Lung (tissue), 12 donors: ENCODE data around the gene KLHL20. TPM values are rescaled to one million over a fixed set of nuclear protein-coding genes. Genes with fewer than 3 reads are reported as not detected.
A peak's percentile ranks its signal among the peaks of the same experiment; 100 is the strongest.

Source experiments
- ATAC-seq: fragments of 200-7000 bp; cut with Tn5 transposase; one replicate; pipeline ENCODE4 v1.9.1; 2020; ENCODE audit warnings: moderate number of reproducible peaks; ENCODE audit not compliant: insufficient read depth, low FRiP score
- DNase-seq, 3 donors: peaks; one replicate each; pipeline ENCODE4 v3.0.0-alpha.2; 2013 to 2017
- H3K27ac ChIP-seq, 2 donors: one replicate each; pipeline ENCODE4 v1.5.1; 2013; ENCODE audit warnings: mild to moderate bottlenecking in 2 of 2, moderate library complexity in 2 of 2, control low read depth in 1 of 2, inconsistent platforms in 1 of 2, low read depth in 1 of 2, low read length in 1 of 2
- H3K27me3 ChIP-seq, 3 donors: one replicate each; pipeline ENCODE4 v1.5.1; 2013; ENCODE audit warnings: low read length in 2 of 3; ENCODE audit not compliant: control insufficient read depth in 3 of 3, insufficient read depth in 3 of 3
- H3K36me3 ChIP-seq, 4 donors: one replicate each; pipeline ENCODE4 v1.5.1; 2013; ENCODE audit warnings: low read length in 4 of 4, mild to moderate bottlenecking in 1 of 4, moderate library complexity in 1 of 4; ENCODE audit not compliant: control insufficient read depth in 4 of 4, insufficient read depth in 4 of 4
- H3K4me1 ChIP-seq, 5 donors: one replicate each; pipeline ENCODE4 v1.5.1; 2013; ENCODE audit warnings: low read length in 5 of 5, mild to moderate bottlenecking in 2 of 5, moderate library complexity in 1 of 5; ENCODE audit not compliant: control insufficient read depth in 5 of 5, insufficient read depth in 5 of 5
- H3K4me3 ChIP-seq: one replicate; pipeline ENCODE4 v1.5.1; 2013; ENCODE audit warnings: mild to moderate bottlenecking, control low read depth, moderate library complexity
- H3K9ac ChIP-seq, 2 donors: one replicate each; pipeline ENCODE4 v1.5.1; 2013; ENCODE audit warnings: low read length in 2 of 2, control low read depth in 1 of 2; ENCODE audit not compliant: insufficient read depth in 1 of 2
- H3K9me3 ChIP-seq, 4 donors: one replicate each; pipeline ENCODE4 v1.5.1; 2013; ENCODE audit warnings: low read length in 3 of 4, mild to moderate bottlenecking in 1 of 4, moderate library complexity in 1 of 4; ENCODE audit not compliant: control insufficient read depth in 4 of 4, insufficient read depth in 3 of 4
- WGBS, 2 donors: extraction: QIAGEN DNeasy Blood & Tissue Kit; methylation state at CpG; one replicate each; pipeline ENCODE4 v1.1.7; 2013; 5-methylcytosine and 5-hydroxymethylcytosine counted together
- polyA plus RNA-seq, 2 donors: library from polyadenylated mRNA; stranded (reverse); fragments of 200-250 nt; gene quantifications; one replicate each; pipeline ENCODE4 v1.2.1, GENCODE V29; 2013
- total RNA-seq, 2 donors: library from RNA; depleted of rRNA in 1 of 2; stranded (reverse); fragments of >200 nt in 1 of 2; gene quantifications; one replicate each; pipeline ENCODE4 v1.2.1, GENCODE V29; 2014 to 2021
- TF ChIP-seq, protein P1 (sequence below): IDR thresholded peaks from 2 replicates; pipeline ENCODE4 v1.5.1; 2012; ENCODE audit warnings: mild to moderate bottlenecking; ENCODE audit errors: control extremely low read depth, extremely low read depth
- donor health status: control.
- donor health status: control.
- donor health status: Bipolar disorder and iron deficiency.
- donor health status: healthy.
- donor health status: DM: yes; HTN: yes; CAD: no.

Gene KLHL20
- total and polyA plus RNA-seq, 4 donors, result 5.8 to 38.4 (median 17.2) TPM

DNA sequence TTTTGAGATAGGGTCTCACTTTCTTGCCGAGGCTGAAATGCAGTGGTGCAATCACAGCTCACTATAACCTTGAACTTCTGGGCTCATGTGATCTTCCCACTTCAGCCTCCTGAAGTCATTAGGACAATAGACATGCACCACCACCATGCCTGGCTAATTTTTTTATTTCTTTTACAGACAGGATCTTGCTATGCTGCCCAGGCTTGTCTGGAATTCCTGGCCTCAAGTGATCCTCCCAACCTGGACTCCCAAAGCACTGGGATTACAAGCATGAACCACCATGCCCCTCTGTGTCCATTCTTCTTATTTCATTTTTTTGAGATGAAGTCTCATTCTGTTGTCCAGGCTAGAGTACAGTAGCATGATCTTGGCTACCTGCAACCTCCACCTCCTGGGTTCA lies 12.0 kb upstream of the KLHL20 start:
- WGBS, 2 donors, result 80 to 90% methylated on average over 1 of the region's 1 CpG
- TF ChIP-seq, protein P1, sequence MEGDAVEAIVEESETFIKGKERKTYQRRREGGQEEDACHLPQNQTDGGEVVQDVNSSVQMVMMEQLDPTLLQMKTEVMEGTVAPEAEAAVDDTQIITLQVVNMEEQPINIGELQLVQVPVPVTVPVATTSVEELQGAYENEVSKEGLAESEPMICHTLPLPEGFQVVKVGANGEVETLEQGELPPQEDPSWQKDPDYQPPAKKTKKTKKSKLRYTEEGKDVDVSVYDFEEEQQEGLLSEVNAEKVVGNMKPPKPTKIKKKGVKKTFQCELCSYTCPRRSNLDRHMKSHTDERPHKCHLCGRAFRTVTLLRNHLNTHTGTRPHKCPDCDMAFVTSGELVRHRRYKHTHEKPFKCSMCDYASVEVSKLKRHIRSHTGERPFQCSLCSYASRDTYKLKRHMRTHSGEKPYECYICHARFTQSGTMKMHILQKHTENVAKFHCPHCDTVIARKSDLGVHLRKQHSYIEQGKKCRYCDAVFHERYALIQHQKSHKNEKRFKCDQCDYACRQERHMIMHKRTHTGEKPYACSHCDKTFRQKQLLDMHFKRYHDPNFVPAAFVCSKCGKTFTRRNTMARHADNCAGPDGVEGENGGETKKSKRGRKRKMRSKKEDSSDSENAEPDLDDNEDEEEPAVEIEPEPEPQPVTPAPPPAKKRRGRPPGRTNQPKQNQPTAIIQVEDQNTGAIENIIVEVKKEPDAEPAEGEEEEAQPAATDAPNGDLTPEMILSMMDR, result no peak

DNA sequence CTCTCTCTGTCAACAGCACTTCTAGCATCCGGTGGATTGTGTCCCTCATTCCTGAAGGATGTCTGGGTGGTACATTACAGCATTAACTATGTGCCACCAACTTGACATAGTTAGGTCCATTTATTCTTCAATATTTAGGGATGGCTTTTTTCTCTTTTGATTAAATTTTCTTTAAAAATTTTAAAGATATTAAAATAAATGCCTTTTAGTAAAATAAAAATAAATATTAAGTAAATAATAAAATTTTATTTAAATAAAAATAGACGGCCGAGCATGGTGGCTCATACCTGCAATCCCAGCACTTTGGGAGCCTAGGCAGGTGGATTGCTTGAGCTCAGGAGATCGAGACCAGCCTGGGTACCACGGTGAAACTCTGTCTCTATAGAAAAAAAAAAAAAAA lies 9.7 kb upstream of the KLHL20 start:
- H3K4me1 ChIP-seq, result no peaks in the 10 kb centered on the region
- H3K9ac ChIP-seq, result no peak overlapping the region
- no peak overlapping the region for H3K27ac ChIP-seq
- no peaks in the 10 kb centered on the region for H3K9me3 ChIP-seq
- 81 to 83% methylated on average over 5 of the region's 5 CpGs for WGBS, 2 donors
- TF ChIP-seq, protein P1, result no peak
- no peak for ATAC-seq
- no peak for DNase-seq
- no peak overlapping the region for H3K4me3 ChIP-seq
- no peaks in the 10 kb centered on the region for H3K36me3 ChIP-seq
- H3K27me3 ChIP-seq, result peaks cover 0 to 6% (median 5%) of the 10 kb centered on the region in 3 donors

More for the DNA sequence above, 12.0 kb upstream of the KLHL20 start:
- Histone ChIP-seq H3K4me1 (no peaks in the 10 kb centered on the region), H3K9me3 (no peaks in the 10 kb centered on the region), H3K27me3 (peaks cover 0 to 2% (median 0%) of the 10 kb centered on the region in 3 donors), H3K36me3 (no peaks in the 10 kb centered on the region), H3K9ac (no peak overlapping the region), H3K27ac (no peak overlapping the region), H3K4me3 (no peak overlapping the region)
- ATAC-seq (no peak), DNase-seq (no peak)

DNA sequence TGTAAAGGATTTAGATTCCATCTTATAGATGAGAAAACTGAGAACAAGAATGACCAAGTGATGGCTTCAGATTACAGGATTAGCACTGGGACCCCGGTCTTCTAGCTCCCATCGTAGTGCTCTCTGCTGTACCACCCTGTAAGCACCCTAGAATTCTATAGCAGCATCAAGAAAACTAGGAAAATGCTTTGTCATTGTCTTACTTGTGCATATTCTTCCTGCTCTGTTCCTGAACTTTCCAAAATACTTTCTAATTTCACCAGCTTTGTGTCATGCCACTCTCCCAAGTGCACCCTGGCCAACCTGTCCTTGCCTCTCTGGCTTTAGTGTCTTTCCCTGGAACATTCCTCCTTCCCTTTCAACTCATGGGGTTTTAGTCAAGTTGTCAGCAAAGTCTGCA lies 6.0 kb upstream of the KLHL20 start:
- Histone ChIP-seq H3K4me1 (no peaks in the 10 kb centered on the region), H3K27ac (no peak overlapping the region), H3K9me3 (no peaks in the 10 kb centered on the region), H3K4me3 (no peak overlapping the region), H3K9ac (no peak overlapping the region), H3K36me3 (no peaks in the 10 kb centered on the region), H3K27me3 (peaks cover 0 to 14% (median 8%) of the 10 kb centered on the region in 3 donors)
- 84 to 95% methylated on average over 2 of the region's 2 CpGs for WGBS, 2 donors
- no peak for ATAC-seq
- TF ChIP-seq, protein P1, result no peak
- DNase-seq, result no peak

DNA sequence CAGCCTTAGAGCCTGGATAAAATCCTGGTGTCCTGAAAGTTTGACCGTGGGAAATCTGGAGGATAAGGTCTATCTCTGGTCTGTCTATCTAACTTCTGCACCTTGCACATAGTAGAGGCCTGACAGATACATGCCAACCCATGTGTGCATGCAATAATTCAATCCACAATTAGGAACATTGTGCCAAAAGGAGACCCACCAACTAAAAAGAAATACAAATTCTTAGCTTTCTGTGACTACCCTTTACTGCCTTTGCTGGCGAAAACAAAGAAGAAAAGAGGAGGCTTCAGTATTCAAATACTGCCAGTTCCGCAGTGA lies 381 bp upstream of the KLHL20 start:
- WGBS, 2 donors, result 58 to 59% methylated on average over 3 of the region's 3 CpGs
- TF ChIP-seq, protein P1, result no peak
- Histone ChIP-seq H3K36me3 (peaks cover 0 to 7% (median under 1%) of the 10 kb centered on the region in 4 donors), H3K4me1 (peaks cover 0 to 7% (median 4%) of the 10 kb centered on the region in 5 donors), H3K9ac (peak overlapping the region in 1 of 2 donors; percentile 98), H3K27me3 (peaks cover 0 to 11% (median 3%) of the 10 kb centered on the region in 3 donors), H3K27ac (peak overlapping the region; percentile 76 to 98), H3K4me3 (peak overlapping the region; percentile 0), H3K9me3 (no peaks in the 10 kb centered on the region)
- ATAC-seq, result no peak
- no peak for DNase-seq
